HL-60/S4 treated with retinoic acid at 250 ng/mL for 4 days and 3 days (cell line): ENCODE results near the gene IPO11.
"Not testable (repeated sequence)": the region's sequence is repeated elsewhere in the genome, so short reads cannot be mapped to it uniquely, and the experiment has no call there.

Source experiments
- in situ Hi-C: fragments of 300-500 bp; cut with MboI; formaldehyde crosslinking; loops from 2 replicates; pipeline ENCODE4 v1.7.0; 2022; ENCODE audit warnings: low sequenced_read_pairs

Gene IPO11

DNA sequence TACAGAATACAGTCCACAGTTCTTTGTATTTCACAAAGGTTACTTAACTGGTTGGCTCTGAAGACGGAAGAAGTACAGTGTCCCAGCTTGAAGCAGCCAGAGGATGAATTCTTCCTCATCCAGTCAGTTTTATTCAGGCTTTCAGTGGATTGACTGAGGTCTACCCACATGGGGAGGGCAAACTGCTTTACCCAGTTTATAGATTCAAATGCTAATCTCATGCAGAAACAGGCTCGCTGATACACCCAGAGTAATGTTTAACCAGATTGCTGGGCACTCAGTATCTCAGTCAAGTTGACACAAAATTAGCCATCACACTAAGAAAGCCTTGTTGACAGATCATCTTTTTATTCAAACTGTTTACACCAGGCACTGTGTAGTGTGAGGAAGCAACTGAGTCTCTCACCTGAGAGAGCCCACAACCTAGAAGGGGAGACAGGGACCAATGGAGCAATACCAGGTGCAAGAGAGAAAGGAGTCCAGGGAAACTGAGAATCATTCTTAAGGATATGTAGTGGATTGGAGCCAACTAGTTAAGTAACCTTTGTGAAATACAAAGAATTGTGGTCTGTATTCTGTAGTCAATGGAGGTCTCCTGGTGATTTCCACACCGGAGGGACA, 181.9 kb downstream of the IPO11 start:
- in situ Hi-C loops: no loop called here

- in situ Hi-C loops: no loop called here
These were observed 183.5 kb downstream of the IPO11 start for GRCh38 chr5:62596096-62596495.

DNA sequence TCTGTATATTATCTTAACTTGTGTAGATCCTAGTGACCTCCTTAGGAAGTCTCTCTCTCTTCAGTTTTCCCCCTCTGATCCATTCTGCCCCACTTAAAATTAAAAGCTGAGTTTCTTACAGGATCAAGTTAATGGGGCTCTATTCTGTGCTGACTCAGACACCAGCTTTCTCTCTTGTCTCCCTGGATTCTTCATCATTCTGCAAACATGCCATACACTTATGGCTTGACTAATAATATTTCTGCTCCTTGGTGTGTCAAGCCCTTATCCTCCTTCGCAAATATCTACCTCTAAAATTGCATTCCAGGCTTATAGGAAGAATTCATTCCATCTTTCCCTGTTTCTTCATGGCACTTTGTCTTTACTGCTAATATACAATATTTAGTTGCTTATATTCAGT, 184.1 kb downstream of the IPO11 start:
- in situ Hi-C loops: no loop called here

DNA sequence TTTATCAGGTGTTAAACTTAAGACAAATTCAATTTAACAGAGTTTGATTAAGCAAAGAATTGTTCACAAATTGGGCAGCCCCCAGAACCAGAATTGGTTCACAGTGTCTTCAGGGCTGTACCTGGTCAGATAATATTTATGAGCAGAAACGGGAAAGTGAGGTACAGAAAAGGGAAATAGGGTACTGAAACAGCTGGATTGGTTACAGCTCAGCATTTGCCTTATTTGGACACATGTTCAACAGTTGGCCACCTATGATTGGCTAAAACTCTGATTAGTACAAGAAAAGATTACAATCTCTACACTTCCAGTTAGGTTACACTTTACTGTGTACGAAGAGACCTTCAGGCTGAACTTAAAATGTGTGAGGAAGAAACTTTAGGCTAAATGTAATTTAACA, 184.8 kb downstream of the IPO11 start:
- in situ Hi-C loops: no loop called here

DNA sequence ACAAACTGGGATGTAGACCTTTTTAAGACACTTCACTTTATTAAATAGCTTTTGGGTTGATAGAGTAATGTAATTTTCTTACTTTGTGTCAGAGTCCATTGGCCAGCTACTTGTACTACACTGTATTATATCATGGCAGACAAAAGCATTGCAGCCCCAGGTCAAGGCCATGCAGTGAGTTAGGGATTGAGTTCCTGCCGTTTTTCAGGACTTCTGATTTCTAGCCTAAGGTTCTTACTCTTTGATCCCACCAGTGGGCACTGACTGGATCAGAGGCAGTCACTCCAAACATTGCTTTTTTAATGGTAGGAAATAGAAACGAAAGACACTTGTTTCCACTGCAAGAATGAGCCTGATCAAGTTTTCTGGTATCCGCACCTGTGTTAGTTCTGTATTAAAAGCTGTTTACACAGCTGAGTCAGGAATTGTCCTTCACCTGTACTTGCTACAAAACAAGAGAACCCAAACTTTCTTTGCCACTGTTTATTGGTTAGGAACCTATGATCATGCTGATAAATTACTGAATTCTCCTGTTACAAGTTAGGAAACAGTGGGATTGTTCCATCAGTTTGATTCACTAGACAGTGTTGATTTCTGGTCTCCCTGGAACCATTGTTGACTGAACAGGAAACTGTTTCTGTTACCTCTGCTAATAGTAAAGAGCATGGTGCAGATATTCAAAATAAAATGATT, 188.1 kb downstream of the IPO11 start:
- in situ Hi-C loops: no loop called here

DNA sequence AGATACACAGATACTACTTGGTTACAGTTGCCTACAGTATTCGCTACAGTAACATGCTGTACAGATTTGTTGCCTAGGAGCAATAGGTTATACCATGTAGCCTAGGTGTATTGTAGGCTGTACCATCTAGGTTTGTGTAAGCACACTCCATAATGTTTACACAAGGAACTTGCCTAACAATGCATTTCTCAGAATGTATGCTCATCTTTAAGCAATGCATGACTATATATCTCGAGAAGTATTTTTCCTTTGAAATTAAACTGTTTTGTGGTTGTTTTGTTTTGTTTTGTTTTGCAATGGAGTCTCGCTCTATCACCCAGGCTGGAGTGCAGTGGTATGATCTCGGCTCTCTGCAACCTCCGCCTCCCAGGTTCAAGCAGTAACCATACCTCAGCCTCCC, 191.4 kb downstream of the IPO11 start:
- in situ Hi-C loops: no loop called here

DNA sequence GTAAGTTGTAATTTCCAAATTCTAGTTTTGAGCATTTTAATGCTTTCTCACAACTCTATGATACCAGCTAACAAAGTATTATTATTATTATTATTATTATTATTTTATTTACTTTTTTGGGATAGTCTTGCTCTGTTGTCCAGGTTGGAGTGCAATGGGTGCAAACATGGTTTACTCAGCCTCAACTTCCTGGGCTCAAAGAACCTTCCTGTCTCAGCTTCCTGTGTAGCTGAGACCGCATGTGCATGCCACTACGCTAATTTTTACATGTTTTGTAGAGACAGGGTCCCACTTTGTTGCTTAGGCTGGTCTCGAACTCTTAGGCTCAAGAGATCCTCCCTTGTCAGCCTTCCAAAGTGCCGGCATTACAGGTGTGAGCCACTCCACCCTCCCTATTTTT, 193.1 kb downstream of the IPO11 start:
- in situ Hi-C loops: no loop called here

- in situ Hi-C loops: no loop called here
These were observed 194.3 kb downstream of the IPO11 start for GRCh38 chr5:62606878-62607277.

DNA sequence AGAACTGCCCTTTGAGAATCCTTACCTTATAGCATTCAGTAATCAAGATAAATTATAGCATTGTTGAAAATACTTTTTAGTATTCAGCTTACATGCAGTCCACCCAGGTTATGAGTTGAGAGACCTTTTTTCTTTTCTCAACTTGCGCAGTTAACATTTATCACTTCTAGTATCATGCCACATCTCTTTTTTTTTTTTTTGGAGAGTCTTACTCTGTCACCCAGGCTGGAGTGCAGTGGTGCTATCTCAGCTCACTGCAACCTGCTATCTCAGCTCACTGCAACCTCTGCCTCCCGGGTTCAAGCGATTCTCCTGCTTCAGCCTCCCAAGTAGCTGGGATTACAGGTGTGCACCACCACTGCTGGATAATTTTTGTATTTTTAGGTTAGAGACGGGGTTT, 195.1 kb downstream of the IPO11 start:
- in situ Hi-C loops: no loop called here

DNA sequence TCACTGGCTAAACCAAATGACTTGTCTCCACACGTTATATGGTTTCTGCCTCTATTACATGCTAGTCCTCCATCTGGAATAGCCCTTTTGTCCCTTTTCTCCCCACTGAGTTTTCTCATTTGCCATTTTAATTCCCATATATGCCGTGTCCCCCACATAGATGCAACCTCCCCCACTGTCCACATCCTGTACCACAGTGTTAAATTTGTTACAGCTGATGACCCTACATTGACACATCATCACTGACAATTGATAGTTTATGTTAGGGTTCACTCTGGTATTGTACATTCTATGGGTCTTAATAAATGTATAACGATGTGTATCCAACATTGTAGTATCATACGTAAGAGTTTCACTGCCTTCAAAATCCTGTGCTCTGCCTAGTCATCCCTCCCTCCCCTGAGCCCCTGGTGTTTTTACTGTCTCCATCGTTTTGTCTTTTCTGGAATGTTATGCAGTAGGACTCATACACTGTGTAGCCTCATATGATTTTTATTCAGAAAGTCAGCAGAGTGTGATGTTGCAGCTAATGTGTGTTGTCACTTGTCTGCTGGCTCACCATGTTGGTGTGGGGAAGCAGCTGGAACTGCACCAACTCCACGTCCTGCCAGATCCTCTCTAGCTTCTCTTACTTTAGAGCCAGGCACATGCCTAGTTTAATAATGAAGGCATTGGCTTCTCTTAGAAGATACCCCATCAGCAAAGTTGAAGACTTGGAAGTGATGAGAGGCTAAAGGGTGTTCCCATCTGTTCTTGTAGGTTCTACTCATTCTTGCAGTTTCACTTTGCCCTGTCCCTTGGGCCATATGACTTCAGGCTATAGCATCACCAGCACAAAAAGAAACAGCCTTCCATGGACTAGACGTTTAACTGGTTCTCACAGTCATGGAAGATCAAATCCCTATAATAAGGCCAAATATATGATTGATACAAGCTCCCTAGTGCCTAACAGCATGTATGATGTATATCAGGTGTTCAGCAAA, 196.3 kb downstream of the IPO11 start:
- in situ Hi-C loops: no loop called here

- in situ Hi-C loops: no loop called here
These were observed 201.8 kb downstream of the IPO11 start for GRCh38 chr5:62614355-62614754.

- in situ Hi-C loops: no loop called here
These were observed 204.2 kb downstream of the IPO11 start for GRCh38 chr5:62616615-62617277.

DNA sequence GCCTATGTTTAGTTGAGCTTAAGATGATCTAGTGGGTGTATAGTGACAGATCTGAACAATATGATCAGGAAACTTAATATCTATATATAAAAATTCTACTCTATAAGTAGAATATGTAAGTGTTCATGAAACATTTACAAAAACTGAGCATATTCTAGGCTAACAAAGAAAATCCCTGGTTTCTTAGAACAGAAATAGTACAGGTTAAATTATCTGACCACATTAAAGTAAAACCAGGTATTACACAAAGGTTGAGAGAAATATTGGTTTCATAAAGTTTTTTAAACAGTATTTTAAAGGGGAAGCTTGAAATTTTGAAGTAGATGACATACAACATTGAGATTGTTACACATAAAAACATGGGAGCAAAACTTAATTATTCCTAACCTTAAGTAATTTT, 205.4 kb downstream of the IPO11 start:
- in situ Hi-C loops: no loop called here

GRCh38 chr5:62620761-62621160, 208.2 kb downstream of the IPO11 start:
- in situ Hi-C loops: no loop called here

DNA sequence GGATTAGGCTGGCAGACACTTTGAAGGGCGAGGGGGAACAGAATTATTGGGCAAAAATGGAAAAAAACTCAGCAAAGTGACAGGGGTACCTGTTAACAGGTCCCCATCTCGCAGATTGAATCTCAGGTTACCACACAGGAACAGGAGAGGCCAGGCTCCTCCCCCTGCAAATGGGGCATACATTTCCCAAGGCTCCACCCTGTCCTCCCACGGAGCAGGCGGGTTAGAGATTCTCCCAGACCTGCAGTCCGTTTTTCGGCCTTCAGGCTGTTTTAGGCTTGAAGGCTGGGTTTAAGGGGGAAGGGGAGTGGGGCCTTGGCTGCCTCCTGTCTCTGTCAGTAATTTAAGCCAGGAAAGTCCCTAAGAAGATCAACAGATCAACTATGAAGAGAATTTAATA, 208.7 kb downstream of the IPO11 start:
- in situ Hi-C loops: no loop called here

DNA sequence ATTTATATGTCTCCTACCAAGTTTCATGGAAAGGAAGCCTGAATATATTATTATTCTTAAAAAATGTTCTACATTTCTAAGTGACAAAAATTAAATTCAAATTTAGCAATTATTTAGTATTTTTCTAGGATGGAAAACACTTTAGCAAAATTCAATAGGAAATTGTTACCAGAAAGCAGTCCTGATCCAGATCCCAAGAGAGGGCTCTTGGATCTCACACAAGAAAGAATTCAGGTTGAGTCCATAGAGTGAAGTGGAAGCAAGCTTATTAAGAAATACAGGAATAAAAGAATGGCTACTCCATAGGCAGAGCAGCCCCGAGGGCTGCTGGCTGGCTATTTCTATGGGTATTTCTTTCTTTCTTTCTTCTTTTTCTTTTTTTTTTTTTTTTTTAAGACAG, 210.7 kb downstream of the IPO11 start:
- in situ Hi-C loops: no loop called here

DNA sequence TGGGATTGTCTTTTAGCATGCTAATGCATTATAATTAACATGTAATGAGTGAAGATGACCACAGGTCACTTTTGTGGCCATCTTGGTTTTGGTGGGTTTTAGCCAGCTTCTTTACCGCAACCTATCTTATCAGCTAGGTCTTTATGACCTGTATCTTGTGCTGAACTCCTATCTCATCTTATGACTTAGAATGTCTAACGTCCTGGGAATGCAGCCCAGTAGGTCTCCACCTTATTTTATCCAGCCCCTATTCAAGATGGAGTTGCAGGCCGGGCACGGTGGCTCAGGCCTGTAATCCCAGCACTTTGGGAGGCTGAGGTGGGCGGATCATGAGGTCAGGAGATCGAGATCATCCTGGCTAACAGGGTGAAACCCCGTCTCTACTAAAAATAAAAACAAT, 211.9 kb downstream of the IPO11 start:
- in situ Hi-C loops: not testable (repeated sequence)

- in situ Hi-C loops: no loop called here
These were observed 214.0 kb downstream of the IPO11 start for GRCh38 chr5:62626534-62626933.

DNA sequence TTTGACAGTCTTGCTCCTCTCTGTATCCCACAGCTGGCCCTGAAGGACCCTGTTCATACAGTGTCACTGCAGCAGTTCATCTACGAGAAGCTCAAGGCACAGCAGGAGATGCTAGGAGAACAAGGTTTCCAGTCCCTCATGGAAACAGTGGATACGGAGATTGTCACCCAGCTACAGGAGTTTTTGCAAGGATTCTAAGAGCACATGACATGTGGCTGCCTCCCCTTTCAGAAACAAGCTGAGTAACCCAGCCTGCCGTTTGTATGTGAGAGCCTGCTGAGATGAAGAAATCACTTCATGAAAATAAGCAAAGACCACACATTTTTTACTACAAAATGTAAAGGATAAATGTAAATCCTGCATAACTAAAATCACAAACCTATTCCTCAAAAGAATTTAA, 214.6 kb downstream of the IPO11 start:
- in situ Hi-C loops: no loop called here

DNA sequence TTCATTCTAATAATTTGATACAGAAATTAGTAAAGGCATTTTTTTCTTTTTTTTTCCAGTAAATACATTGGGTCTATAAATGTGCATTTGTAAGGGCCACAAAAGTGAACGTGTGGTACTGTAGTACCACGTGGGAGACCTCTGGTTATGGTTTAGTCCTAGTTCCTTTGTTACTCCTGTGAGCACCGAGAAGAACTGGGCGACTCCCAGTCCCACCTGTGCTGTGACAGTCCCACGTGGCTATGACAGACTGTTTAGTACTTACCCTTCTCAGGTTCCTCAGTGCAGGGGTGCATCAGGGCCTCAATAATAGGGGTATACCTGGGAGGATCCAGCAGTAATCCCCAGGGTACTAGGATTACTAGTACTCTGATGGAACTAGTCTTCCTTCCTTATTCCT, 215.3 kb downstream of the IPO11 start:
- in situ Hi-C loops: no loop called here

DNA sequence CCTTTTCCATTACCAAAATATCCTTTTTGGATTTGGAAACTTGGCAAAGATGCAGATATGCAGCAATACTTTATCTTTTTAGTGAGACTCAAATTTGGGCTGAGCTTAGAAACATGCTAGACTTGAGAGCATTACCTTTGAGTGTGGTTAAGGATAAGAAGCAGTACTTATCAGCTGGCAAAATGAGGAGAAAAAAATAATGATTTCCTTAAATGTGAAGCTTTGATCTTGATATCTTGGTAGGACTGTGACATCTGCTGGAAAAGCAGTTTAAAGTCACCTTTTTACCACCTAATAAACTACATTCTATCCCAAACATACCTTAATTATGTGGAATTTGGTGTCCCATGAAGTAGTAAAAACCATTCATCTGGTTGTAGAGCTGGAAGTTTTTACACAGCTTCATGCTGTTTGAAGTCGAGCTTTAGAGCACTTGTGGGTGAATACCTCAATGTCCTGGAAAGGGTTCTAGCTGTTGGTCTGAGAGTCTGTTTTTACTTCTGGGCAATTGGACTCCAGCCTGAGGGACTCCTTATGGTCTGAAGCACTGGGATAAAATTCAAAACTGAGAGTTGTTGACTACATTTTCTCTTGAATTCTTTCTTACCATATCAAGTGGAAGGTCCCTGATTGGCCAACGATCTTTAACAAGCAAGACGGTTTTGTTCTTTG, 219.5 kb downstream of the IPO11 start:
- in situ Hi-C loops: no loop called here
